ENCODE data around the gene BRD9.

- TF ChIP-seq CTCF (IDR thresholded peaks at IDR 0.05) (no peak), POLR2A (IDR thresholded peaks at IDR 0.05) (no peak), POLR2AphosphoS5 (IDR thresholded peaks at IDR 0.05) (no peak), EP300 (IDR thresholded peaks at IDR 0.05) (no peak)
Observed at GRCh38 chr5:852431-853401, 39.9 kb downstream of the BRD9 start.
